ENCODE data around the gene SMIM24. TPM values are rescaled to one million over a fixed set of nuclear protein-coding genes. Genes with fewer than 3 reads are reported as not detected.
"Not testable (repeated sequence)": the region's sequence is repeated elsewhere in the genome, so short reads cannot be mapped to it uniquely, and the experiment has no call there.

SMIM24 gene
- polyA plus RNA-seq, 2 donors: 0.02 to 0.29 TPM

DNA sequence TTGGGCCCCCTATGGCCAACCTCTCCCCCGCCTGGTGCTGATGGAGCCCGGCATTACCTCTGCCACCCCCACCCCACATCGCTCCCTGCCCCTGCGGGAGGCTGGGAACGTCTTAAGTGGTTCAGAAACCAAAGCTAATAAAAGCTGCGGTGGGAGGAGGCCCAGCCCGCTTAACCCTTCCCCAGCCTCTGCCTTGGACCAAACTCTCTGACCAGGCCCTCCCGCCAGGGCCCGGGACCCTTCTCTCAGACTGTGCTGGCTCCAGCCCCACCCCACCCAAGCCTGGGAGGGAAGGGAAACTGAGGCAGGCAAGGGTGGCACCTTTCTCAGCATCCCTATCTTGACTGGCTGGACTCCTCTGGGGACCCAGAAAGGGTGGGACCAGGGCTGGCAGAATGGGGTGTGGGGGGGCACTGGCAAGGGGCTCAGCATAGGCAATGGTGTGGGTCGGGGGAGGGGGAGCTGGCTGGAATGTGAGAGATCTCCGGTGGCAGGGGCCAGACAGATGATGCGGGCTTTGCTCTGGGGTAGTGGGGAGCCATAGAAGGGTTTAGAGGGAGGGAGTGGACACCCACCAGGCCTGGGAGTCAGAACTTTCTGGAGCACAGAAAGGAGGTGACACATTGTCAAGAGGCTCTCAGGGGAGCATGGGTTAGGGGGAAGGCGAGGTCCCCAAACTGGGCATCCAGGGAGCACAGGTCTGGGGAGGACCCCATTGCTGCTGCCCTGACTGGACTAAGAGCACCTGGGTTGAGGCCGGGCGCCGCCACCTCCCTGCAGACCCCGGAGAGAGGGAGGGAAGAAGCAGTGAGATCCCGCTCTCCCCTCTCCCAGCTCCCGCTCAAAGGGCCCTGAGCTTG, 21.9 kb downstream of the SMIM24 start:
- H3K9me3 ChIP-seq (ENCODE audit: control insufficient read depth in 2 of 2, insufficient read depth in 1 of 2, low read depth in 1 of 2, low read length in 1 of 2): no peaks in the 10 kb centered on the region
- no peaks in the 10 kb centered on the region for H3K27me3 ChIP-seq (ENCODE audit: control insufficient read depth in 1 of 2, insufficient read depth in 2 of 2, low read length in 2 of 2)
- peaks cover 0 to 49% of the 10 kb centered on the region in 2 donors for H3K36me3 ChIP-seq (ENCODE audit: control insufficient read depth in 2 of 2, insufficient read depth in 2 of 2, low read length in 1 of 2)
- WGBS, 2 donors: 62 to 66% methylated on average over 16 to 19 of the region's 19 CpGs
- peaks cover 4 to 6% of the 10 kb centered on the region in 2 donors for H3K4me1 ChIP-seq (ENCODE audit: control insufficient read depth in 2 of 2, insufficient read depth in 2 of 2, low read length in 1 of 2)
- peak overlapping the region; percentile 36 to 79 for H3K27ac ChIP-seq (ENCODE audit: low read depth in 2 of 2, low read length in 1 of 2)
- H3K4me3 ChIP-seq (ENCODE audit: low read depth in 1 of 2, low read length in 2 of 2): no peak overlapping the region

DNA sequence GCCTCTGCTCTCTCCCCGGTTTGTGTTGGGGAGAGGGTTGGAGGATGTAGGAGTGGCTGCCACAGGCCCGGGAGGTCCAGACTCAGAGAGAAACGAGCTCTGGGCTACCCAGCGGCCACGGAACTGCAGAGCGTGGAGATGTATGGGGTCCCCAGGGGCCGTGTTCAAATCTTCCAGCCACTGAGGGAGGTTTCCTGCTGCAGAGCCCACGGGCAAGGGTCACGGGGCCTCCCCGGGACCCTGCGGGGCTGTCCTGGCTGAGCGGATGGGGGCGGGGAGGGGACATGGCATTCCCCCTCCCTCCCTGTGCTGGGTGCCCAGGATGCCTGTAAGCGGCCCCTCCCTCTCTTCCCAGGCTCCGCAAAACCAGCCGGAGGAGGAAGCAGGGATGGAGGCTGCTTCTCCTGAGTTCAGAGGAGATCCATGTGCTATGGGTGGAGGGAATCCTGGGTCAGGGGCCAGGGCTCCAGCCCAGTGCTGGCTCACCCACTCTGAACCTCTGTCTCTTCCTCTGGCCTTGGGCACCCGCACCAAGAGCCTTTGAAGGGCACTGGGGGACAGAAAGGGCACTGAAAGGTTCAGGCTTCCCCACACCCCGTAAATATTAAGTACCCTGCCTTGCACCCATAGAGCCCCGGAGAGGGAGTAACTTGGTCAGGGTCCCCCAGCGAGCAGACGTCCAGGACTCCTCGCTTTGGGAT, 22.6 kb downstream of the SMIM24 start:
- peaks cover 4 to 6% of the 10 kb centered on the region in 2 donors for H3K4me1 ChIP-seq (ENCODE audit: control insufficient read depth in 2 of 2, insufficient read depth in 2 of 2, low read length in 1 of 2)
- H3K27ac ChIP-seq (ENCODE audit: low read depth in 2 of 2, low read length in 1 of 2): peak overlapping the region; percentile 35 to 36

DNA sequence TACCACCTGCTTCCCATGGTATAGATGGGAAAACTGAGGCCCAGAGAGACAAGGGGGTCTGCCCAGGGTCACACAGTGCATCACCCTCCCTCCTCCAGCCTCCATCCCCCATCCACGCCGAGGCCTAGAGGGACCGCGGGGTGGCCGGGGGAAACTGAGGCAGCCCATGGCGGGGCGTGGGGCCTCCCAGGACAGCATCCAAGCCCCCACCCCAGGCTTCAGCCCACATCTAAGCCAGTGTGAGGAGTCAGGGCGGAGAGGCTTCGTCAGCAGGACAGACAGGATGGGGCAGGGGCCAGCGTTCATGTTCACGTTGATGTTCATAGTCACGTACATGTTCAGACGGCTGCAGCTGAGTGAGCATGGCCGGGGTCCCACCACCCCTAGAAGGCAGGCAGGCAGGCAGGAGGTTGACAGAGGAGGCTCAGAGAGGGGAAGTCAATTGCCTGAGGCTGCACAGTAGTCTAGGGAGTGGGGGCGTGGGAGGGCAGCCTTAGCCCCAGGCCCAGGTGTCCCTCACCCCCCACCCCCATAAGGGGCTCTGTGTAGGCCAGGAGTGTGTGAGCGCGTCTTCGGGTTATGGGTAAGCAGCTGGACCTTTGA, 23.3 kb downstream of the SMIM24 start:
- Histone ChIP-seq H3K27ac (ENCODE audit: low read depth in 2 of 2, low read length in 1 of 2) (peak overlapping the region in 1 of 2 donors; percentile 35), H3K4me3 (ENCODE audit: low read depth in 1 of 2, low read length in 2 of 2) (no peak overlapping the region), H3K27me3 (ENCODE audit: control insufficient read depth in 1 of 2, insufficient read depth in 2 of 2, low read length in 2 of 2) (no peaks in the 10 kb centered on the region), H3K36me3 (ENCODE audit: control insufficient read depth in 2 of 2, insufficient read depth in 2 of 2, low read length in 1 of 2) (peaks cover 5 to 62% of the 10 kb centered on the region in 2 donors), H3K4me1 (ENCODE audit: control insufficient read depth in 2 of 2, insufficient read depth in 2 of 2, low read length in 1 of 2) (peaks cover 4 to 6% of the 10 kb centered on the region in 2 donors), H3K9me3 (ENCODE audit: control insufficient read depth in 2 of 2, insufficient read depth in 1 of 2, low read depth in 1 of 2, low read length in 1 of 2) (no peaks in the 10 kb centered on the region)
- WGBS, 2 donors: 76 to 78% methylated on average over 18 of the region's 18 CpGs

More for the DNA sequence above, 22.6 kb downstream of the SMIM24 start:
- Histone ChIP-seq H3K27me3 (ENCODE audit: control insufficient read depth in 1 of 2, insufficient read depth in 2 of 2, low read length in 2 of 2) (no peaks in the 10 kb centered on the region), H3K9me3 (ENCODE audit: control insufficient read depth in 2 of 2, insufficient read depth in 1 of 2, low read depth in 1 of 2, low read length in 1 of 2) (no peaks in the 10 kb centered on the region), H3K4me3 (ENCODE audit: low read depth in 1 of 2, low read length in 2 of 2) (no peak overlapping the region), H3K36me3 (ENCODE audit: control insufficient read depth in 2 of 2, insufficient read depth in 2 of 2, low read length in 1 of 2) (peaks cover 2 to 57% of the 10 kb centered on the region in 2 donors)
- WGBS, 2 donors: 59 to 68% methylated on average over 22 of the region's 22 CpGs

DNA sequence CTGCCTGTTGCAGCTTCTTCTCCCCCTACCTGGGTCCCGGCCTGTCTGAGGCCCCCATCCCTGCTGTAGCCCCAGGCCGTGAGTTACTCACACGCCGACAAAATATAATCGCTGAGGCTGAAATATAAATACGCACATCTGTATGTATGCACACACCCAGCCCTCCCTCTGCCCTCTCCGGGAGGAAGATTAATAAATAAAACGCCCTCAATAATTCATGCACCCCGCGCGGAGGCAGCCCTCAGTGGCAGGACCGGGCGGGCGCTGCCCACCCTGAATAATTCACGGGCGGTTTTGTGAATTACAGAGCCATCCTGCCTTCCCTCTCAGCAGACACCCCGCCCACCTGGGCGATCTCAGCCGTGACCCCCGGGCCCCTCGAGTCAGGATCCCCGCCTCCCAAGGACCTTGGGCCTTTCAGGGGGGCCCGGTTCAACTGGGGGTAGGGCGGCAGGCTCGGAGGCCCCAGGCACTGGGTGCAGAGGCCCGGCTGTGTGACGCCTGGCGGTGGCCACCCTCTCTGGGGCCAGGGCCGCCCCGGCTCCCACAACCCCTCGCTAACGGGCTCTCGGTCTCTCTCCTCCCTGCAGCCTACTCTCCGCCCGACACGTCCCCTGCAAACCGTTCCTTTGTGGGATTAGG, 24.2 kb downstream of the SMIM24 start:
- peaks cover 5 to 62% of the 10 kb centered on the region in 2 donors for H3K36me3 ChIP-seq (ENCODE audit: control insufficient read depth in 2 of 2, insufficient read depth in 2 of 2, low read length in 1 of 2)
- WGBS, 2 donors: 78 to 79% methylated on average over 34 to 37 of the region's 37 CpGs
- no peaks in the 10 kb centered on the region for H3K9me3 ChIP-seq (ENCODE audit: control insufficient read depth in 2 of 2, insufficient read depth in 1 of 2, low read depth in 1 of 2, low read length in 1 of 2)
- H3K4me3 ChIP-seq (ENCODE audit: low read depth in 1 of 2, low read length in 2 of 2): no peak overlapping the region
- peak overlapping the region in 1 of 2 donors; percentile 18 for H3K27ac ChIP-seq (ENCODE audit: low read depth in 2 of 2, low read length in 1 of 2)
- H3K27me3 ChIP-seq (ENCODE audit: control insufficient read depth in 1 of 2, insufficient read depth in 2 of 2, low read length in 2 of 2): no peaks in the 10 kb centered on the region
- peaks cover 4 to 6% of the 10 kb centered on the region in 2 donors for H3K4me1 ChIP-seq (ENCODE audit: control insufficient read depth in 2 of 2, insufficient read depth in 2 of 2, low read length in 1 of 2)

DNA sequence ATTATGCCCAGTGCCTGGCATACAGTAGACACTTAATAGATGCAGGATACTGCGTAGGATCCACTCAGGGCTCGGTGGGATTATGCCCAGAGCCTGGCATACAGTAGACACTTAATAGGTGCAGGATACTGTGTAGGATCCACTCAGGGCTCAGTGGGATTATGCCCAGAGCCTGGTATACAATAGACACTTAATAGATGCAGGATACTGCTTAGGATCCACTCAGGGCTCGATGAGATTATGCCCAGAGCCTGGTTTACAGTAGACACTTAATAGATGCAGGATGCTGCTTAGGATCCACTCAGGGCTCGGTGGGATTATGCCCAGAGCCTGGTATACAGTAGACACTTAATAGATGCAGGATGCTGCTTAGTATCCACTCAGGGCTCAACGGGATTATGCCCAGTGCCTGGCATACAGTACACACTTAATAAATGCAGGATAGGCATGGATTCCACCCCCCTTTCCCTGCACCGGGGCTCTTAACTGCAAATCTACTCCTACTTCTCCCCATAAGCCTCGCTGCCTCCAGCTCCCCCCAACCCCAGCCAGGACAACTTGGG, 24.9 kb downstream of the SMIM24 start:
- Histone ChIP-seq H3K27ac (ENCODE audit: low read depth in 2 of 2, low read length in 1 of 2) (no peak overlapping the region), H3K4me1 (ENCODE audit: control insufficient read depth in 2 of 2, insufficient read depth in 2 of 2, low read length in 1 of 2) (peaks cover 4 to 6% of the 10 kb centered on the region in 2 donors), H3K36me3 (ENCODE audit: control insufficient read depth in 2 of 2, insufficient read depth in 2 of 2, low read length in 1 of 2) (peaks cover 5 to 64% of the 10 kb centered on the region in 2 donors), H3K27me3 (ENCODE audit: control insufficient read depth in 1 of 2, insufficient read depth in 2 of 2, low read length in 2 of 2) (no peaks in the 10 kb centered on the region), H3K9me3 (ENCODE audit: control insufficient read depth in 2 of 2, insufficient read depth in 1 of 2, low read depth in 1 of 2, low read length in 1 of 2) (no peaks in the 10 kb centered on the region), H3K4me3 (ENCODE audit: low read depth in 1 of 2, low read length in 2 of 2) (no peak overlapping the region)
- 76 to 81% methylated on average over 7 of the region's 7 CpGs for WGBS, 2 donors

DNA sequence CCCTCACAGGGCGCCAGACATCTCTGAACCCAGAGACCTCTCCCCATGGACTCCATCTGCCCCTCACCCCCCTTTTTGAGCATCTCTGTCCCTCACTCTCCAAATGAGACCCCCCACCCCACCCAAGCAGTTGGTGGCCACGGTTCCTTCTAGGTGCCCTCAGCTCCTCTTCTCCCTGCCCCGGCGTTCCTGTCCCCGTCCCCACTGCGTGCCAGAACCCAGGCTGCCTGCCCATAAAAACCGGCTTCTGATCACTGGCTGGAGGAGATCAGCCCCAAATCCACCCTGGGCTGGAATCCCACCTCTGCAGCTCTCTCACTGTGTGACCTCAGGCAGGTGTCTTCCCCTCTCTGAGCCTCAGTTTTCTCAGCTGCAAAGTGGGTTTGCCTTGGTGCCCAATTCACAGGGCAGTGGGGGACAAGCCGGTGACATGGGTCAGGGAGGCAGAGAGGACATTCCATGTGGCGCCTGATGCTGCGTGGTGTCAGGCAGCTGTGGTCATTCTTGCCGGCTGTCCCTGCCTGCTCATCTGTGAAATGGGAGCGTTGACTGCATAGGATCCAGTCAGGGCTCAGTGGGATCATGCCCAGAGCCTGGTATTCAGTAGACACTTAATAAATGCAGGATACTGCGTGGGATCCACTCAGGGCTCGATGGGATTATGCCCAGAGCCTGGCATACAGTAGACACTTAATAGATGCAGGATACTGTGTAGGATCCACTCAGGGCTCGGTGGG, 25.5 kb downstream of the SMIM24 start:
- H3K36me3 ChIP-seq (ENCODE audit: control insufficient read depth in 2 of 2, insufficient read depth in 2 of 2, low read length in 1 of 2): peaks cover 5 to 61% of the 10 kb centered on the region in 2 donors
- no peak overlapping the region for H3K27ac ChIP-seq (ENCODE audit: low read depth in 2 of 2, low read length in 1 of 2)
- H3K4me1 ChIP-seq (ENCODE audit: control insufficient read depth in 2 of 2, insufficient read depth in 2 of 2, low read length in 1 of 2): peaks cover 2 to 6% of the 10 kb centered on the region in 2 donors
- H3K9me3 ChIP-seq (ENCODE audit: control insufficient read depth in 2 of 2, insufficient read depth in 1 of 2, low read depth in 1 of 2, low read length in 1 of 2): no peaks in the 10 kb centered on the region
- no peak overlapping the region for H3K4me3 ChIP-seq (ENCODE audit: low read depth in 1 of 2, low read length in 2 of 2)
- 93 to 94% methylated on average over 15 of the region's 15 CpGs for WGBS, 2 donors
- no peaks in the 10 kb centered on the region for H3K27me3 ChIP-seq (ENCODE audit: control insufficient read depth in 1 of 2, insufficient read depth in 2 of 2, low read length in 2 of 2)

DNA sequence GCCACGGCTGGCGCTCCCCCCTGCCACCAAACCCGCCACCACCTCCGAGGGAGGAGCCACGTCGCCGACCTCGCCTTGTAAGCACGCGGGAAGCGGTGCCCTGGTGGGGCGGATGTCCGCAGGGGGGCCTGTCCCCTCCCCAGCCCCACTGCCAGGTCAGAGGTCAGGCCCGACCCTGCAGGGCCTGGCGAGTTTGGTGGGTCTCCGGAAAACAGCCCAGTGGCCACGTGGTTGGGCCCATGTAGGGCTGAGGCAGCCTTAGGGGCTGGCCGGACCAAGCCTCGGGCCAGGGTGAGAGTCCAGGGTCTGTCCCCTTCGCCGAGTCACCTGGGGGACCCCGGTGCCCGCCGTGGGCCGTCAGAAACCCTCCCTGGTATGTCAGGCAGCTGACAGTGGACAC, 26.5 kb downstream of the SMIM24 start:
- peaks cover 5 to 56% of the 10 kb centered on the region in 2 donors for H3K36me3 ChIP-seq (ENCODE audit: control insufficient read depth in 2 of 2, insufficient read depth in 2 of 2, low read length in 1 of 2)
- 83 to 85% methylated on average over 25 of the region's 25 CpGs for WGBS, 2 donors
- H3K27me3 ChIP-seq (ENCODE audit: control insufficient read depth in 1 of 2, insufficient read depth in 2 of 2, low read length in 2 of 2): no peaks in the 10 kb centered on the region
- no peaks in the 10 kb centered on the region for H3K9me3 ChIP-seq (ENCODE audit: control insufficient read depth in 2 of 2, insufficient read depth in 1 of 2, low read depth in 1 of 2, low read length in 1 of 2)
- no peak overlapping the region for H3K27ac ChIP-seq (ENCODE audit: low read depth in 2 of 2, low read length in 1 of 2)
- no peaks in the 10 kb centered on the region for H3K4me1 ChIP-seq (ENCODE audit: control insufficient read depth in 2 of 2, insufficient read depth in 2 of 2, low read length in 1 of 2)
- H3K4me3 ChIP-seq (ENCODE audit: low read depth in 1 of 2, low read length in 2 of 2): no peak overlapping the region

DNA sequence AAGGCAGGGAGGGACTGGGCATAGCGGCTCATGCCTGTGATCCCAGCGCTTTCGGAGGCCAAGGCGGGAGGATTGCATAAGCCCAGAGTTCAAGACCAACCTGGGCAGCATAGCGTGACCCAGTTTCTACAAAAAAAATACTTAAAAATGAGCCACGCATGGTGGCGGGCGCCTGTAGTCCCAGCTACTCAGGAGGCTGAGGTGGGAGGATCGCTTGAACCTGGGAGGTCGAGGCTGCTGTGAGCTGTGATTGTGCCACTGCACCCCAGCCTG, 27.4 kb downstream of the SMIM24 start:
- 96 to 98% methylated on average over 10 of the region's 10 CpGs for WGBS, 2 donors
- H3K9me3 ChIP-seq (ENCODE audit: control insufficient read depth in 2 of 2, insufficient read depth in 1 of 2, low read depth in 1 of 2, low read length in 1 of 2); H3K4me3 ChIP-seq (ENCODE audit: low read depth in 1 of 2, low read length in 2 of 2); H3K27ac ChIP-seq (ENCODE audit: low read depth in 2 of 2, low read length in 1 of 2); H3K27me3 ChIP-seq (ENCODE audit: control insufficient read depth in 1 of 2, insufficient read depth in 2 of 2, low read length in 2 of 2); H3K4me1 ChIP-seq (ENCODE audit: control insufficient read depth in 2 of 2, insufficient read depth in 2 of 2, low read length in 1 of 2): not testable (repeated sequence)
- peaks cover 5 to 60% of the 10 kb centered on the region in 2 donors for H3K36me3 ChIP-seq (ENCODE audit: control insufficient read depth in 2 of 2, insufficient read depth in 2 of 2, low read length in 1 of 2)

Data from esophagus (tissue), 2 donors.